ENCODE results near the gene BAZ1B. TPM values are rescaled to one million over a fixed set of nuclear protein-coding genes. Genes with fewer than 3 reads are reported as not detected.

The BAZ1B gene
- total and polyA plus RNA-seq, 9 of the 15 experiments (the other 6 are each of a cell fraction or from before 2014, with no cell fraction given): 15.0 to 134 (median 79.5) TPM

DNA sequence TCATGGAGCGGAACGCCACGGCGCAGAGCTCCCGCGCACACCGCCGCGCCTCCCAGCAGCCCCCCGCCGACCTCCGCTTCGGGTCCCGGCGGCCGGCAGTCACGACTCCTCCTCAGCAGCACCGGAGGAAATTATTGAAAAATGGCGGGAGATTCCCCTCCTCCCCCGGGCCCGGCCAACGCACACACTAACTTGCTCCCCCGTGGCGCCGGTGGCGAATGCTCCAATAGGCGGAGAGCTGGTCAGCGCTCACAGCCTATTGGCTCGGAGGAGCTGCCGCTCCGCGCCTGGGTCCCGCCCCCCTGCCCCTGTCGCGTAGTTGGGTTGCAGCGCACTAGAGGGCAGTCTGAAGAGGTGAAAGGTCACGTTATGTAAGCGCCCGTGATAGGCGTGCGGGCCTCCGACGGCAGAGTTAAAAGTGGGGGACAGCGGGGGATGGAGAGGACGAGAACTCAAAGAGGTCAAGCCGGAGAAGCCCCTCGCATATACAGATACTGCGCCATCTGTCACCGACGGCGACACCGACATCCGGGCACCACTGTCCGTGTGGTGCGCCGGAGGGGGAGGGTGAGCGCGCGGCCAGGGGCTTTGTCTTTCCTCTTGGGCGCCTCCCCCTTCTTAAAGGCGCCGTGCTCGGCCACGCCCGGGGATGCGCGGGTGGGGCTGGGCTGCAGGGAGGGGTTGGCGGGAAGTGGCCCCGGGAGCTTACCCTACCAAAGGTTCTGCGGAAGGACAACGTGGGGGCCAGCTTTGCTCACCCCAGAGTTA lies at the start of gene BAZ1B (continued):
- TF ChIP-seq E2F6 (IDR thresholded peaks at IDR 0.05; ENCODE audit: borderline replicate concordance in 1 of 2, extremely low read depth in 1 of 2, insufficient read depth in 1 of 2, insufficient read length in 1 of 2, low read depth in 1 of 2, low read length in 1 of 2, poor library complexity in 1 of 2, severe bottlenecking in 1 of 2) (peak; percentile 70 to 87), SIN3B (IDR thresholded peaks at IDR 0.05; ENCODE audit: low read depth) (peak; percentile 69; the same call in 1 of the 2 replicates), ZNF311 (CRISPR knock-in tag; IDR thresholded peaks at IDR 0.05) (no peak), DDX20 (tag; IDR thresholded peaks at IDR 0.05; ENCODE audit: low read depth) (no peak), ZNF398 (CRISPR knock-in tag; IDR thresholded peaks at IDR 0.05) (no peak), MEF2D (tag; conservative IDR thresholded peaks at IDR 0.05; ENCODE audit: low read depth) (0 out of 2 replicates have a peak, but pooled peaks have one; percentile 50), GABPB2 (CRISPR knock-in tag; conservative IDR thresholded peaks at IDR 0.05) (0 out of 2 replicates have a peak, but pooled peaks have one; percentile 67), ZNF561 (CRISPR knock-in tag; conservative IDR thresholded peaks at IDR 0.05) (no peak), FOSL1 (tag; conservative IDR thresholded peaks at IDR 0.05) (peak; percentile 49), PCBP1 (IDR thresholded peaks at IDR 0.05; ENCODE audit: low read depth, low read length, poor library complexity, severe bottlenecking) (peak; percentile 98)
- TF ChIP-seq, protein P1, sequence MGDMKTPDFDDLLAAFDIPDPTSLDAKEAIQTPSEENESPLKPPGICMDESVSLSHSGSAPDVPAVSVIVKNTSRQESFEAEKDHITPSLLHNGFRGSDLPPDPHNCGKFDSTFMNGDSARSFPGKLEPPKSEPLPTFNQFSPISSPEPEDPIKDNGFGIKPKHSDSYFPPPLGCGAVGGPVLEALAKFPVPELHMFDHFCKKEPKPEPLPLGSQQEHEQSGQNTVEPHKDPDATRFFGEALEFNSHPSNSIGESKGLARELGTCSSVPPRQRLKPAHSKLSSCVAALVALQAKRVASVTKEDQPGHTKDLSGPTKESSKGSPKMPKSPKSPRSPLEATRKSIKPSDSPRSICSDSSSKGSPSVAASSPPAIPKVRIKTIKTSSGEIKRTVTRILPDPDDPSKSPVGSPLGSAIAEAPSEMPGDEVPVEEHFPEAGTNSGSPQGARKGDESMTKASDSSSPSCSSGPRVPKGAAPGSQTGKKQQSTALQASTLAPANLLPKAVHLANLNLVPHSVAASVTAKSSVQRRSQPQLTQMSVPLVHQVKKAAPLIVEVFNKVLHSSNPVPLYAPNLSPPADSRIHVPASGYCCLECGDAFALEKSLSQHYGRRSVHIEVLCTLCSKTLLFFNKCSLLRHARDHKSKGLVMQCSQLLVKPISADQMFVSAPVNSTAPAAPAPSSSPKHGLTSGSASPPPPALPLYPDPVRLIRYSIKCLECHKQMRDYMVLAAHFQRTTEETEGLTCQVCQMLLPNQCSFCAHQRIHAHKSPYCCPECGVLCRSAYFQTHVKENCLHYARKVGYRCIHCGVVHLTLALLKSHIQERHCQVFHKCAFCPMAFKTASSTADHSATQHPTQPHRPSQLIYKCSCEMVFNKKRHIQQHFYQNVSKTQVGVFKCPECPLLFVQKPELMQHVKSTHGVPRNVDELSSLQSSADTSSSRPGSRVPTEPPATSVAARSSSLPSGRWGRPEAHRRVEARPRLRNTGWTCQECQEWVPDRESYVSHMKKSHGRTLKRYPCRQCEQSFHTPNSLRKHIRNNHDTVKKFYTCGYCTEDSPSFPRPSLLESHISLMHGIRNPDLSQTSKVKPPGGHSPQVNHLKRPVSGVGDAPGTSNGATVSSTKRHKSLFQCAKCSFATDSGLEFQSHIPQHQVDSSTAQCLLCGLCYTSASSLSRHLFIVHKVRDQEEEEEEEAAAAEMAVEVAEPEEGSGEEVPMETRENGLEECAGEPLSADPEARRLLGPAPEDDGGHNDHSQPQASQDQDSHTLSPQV (IDR thresholded peaks at IDR 0.05): peak; percentile 79
- TF ChIP-seq, protein P2, sequence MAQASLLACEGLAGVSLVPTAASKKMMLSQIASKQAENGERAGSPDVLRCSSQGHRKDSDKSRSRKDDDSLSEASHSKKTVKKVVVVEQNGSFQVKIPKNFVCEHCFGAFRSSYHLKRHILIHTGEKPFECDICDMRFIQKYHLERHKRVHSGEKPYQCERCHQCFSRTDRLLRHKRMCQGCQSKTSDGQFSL (CRISPR knock-in tag; IDR thresholded peaks at IDR 0.05): peak; percentile 69
- TF ChIP-seq, protein P2 (tag; IDR thresholded peaks at IDR 0.05): peak in 1 of 2 experiments; percentile 7; a peak in 1 of 4 replicates
- TF ChIP-seq, protein P3, sequence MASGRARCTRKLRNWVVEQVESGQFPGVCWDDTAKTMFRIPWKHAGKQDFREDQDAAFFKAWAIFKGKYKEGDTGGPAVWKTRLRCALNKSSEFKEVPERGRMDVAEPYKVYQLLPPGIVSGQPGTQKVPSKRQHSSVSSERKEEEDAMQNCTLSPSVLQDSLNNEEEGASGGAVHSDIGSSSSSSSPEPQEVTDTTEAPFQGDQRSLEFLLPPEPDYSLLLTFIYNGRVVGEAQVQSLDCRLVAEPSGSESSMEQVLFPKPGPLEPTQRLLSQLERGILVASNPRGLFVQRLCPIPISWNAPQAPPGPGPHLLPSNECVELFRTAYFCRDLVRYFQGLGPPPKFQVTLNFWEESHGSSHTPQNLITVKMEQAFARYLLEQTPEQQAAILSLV (tag; IDR thresholded peaks at IDR 0.05): no peak
- TF ChIP-seq, protein P4, sequence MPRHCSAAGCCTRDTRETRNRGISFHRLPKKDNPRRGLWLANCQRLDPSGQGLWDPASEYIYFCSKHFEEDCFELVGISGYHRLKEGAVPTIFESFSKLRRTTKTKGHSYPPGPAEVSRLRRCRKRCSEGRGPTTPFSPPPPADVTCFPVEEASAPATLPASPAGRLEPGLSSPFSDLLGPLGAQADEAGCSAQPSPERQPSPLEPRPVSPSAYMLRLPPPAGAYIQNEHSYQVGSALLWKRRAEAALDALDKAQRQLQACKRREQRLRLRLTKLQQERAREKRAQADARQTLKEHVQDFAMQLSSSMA (CRISPR knock-in tag; IDR thresholded peaks at IDR 0.05): no peak
